ENCODE results near the gene MDFI. TPM values are rescaled to one million over a fixed set of nuclear protein-coding genes. Genes with fewer than 3 reads are reported as not detected.
A peak's percentile ranks its signal among the peaks of the same experiment; 100 is the strongest.

MDFI gene
- total and polyA plus RNA-seq, 7 donors, result 0.53 to 3.0 (median 0.93) TPM

- DNase-seq (no peak), ATAC-seq (peak; percentile 35 to 85 (median 62))
- intact Hi-C loops (cut with DNase I), result loop anchor here in 1 of 2 donors (10.0 kb wide), 1 partner anchor 225 kb away; no protein-coding TSS in a partner anchor
- Histone ChIP-seq H3K4me3 (no peak overlapping the region), H3K9me3 (no peaks in the 10 kb centered on the region), H3K27ac (peak overlapping the region; percentile 55), H3K36me3 (ENCODE audit: insufficient read depth in 1 of 2, low read depth in 1 of 2) (peaks cover 0 to 59% of the 10 kb centered on the region in 2 donors), H3K27me3 (ENCODE audit: insufficient read depth in 3 of 3, low read length in 2 of 3) (no peaks in the 10 kb centered on the region), H3K4me1 (peaks cover 30% of the 10 kb centered on the region)
- 36 to 54% (median 38%) methylated on average over 9 of the region's 9 CpGs for WGBS, 3 donors
- no peak for TF ChIP-seq CTCF (IDR thresholded peaks at IDR 0.05)
Measured at GRCh38 chr6:41689171-41690008, 51.1 kb downstream of the MDFI start.

GRCh38 chr6:41690541-41691330 lies 52.5 kb downstream of the MDFI start:
- ATAC-seq, result no peak
- Histone ChIP-seq H3K4me1 (peaks cover 43% of the 10 kb centered on the region), H3K4me3 (no peak overlapping the region), H3K27ac (peak overlapping the region; percentile 4), H3K36me3 (ENCODE audit: insufficient read depth in 1 of 2, low read depth in 1 of 2) (peaks cover 0 to 45% of the 10 kb centered on the region in 2 donors), H3K9me3 (no peaks in the 10 kb centered on the region), H3K27me3 (ENCODE audit: insufficient read depth in 3 of 3, low read length in 2 of 3) (no peaks in the 10 kb centered on the region)
- intact Hi-C loops (cut with DNase I), result no loop called here
- no peak for DNase-seq
- WGBS, 3 donors, result 92 to 95% (median 93%) methylated on average over 25 of the region's 25 CpGs
- no peak for TF ChIP-seq CTCF (IDR thresholded peaks at IDR 0.05)

GRCh38 chr6:41691426-41692079 lies 53.3 kb downstream of the MDFI start:
- 86 to 87% (median 87%) methylated on average over 8 of the region's 8 CpGs for WGBS, 3 donors
- Histone ChIP-seq H3K9me3 (no peaks in the 10 kb centered on the region), H3K4me3 (no peak overlapping the region), H3K4me1 (peaks cover 51% of the 10 kb centered on the region), H3K27me3 (ENCODE audit: insufficient read depth in 3 of 3, low read length in 2 of 3) (no peaks in the 10 kb centered on the region), H3K27ac (no peak overlapping the region), H3K36me3 (ENCODE audit: insufficient read depth in 1 of 2, low read depth in 1 of 2) (peaks cover 0 to 37% of the 10 kb centered on the region in 2 donors)
- no peak for ATAC-seq
- TF ChIP-seq CTCF (IDR thresholded peaks at IDR 0.05), result no peak
- intact Hi-C loops (cut with DNase I), result no loop called here
- no peak for DNase-seq

- H3K36me3 ChIP-seq (ENCODE audit: insufficient read depth in 1 of 2, low read depth in 1 of 2), result peaks cover 0 to 31% of the 10 kb centered on the region in 2 donors
- H3K4me1 ChIP-seq, result peaks cover 56% of the 10 kb centered on the region
- no peaks in the 10 kb centered on the region for H3K27me3 ChIP-seq (ENCODE audit: insufficient read depth in 3 of 3, low read length in 2 of 3)
- intact Hi-C loops (cut with DNase I), result no loop called here
- no peak overlapping the region for H3K4me3 ChIP-seq
- DNase-seq, result no peak
- no peak overlapping the region for H3K27ac ChIP-seq
- no peak for ATAC-seq
- no peak for TF ChIP-seq CTCF (IDR thresholded peaks at IDR 0.05)
- no peaks in the 10 kb centered on the region for H3K9me3 ChIP-seq
Measured at GRCh38 chr6:41692080-41692675, 53.9 kb downstream of the MDFI start.
